Measurements from ENCODE around the gene BIRC5.

The BIRC5 gene

DNA sequence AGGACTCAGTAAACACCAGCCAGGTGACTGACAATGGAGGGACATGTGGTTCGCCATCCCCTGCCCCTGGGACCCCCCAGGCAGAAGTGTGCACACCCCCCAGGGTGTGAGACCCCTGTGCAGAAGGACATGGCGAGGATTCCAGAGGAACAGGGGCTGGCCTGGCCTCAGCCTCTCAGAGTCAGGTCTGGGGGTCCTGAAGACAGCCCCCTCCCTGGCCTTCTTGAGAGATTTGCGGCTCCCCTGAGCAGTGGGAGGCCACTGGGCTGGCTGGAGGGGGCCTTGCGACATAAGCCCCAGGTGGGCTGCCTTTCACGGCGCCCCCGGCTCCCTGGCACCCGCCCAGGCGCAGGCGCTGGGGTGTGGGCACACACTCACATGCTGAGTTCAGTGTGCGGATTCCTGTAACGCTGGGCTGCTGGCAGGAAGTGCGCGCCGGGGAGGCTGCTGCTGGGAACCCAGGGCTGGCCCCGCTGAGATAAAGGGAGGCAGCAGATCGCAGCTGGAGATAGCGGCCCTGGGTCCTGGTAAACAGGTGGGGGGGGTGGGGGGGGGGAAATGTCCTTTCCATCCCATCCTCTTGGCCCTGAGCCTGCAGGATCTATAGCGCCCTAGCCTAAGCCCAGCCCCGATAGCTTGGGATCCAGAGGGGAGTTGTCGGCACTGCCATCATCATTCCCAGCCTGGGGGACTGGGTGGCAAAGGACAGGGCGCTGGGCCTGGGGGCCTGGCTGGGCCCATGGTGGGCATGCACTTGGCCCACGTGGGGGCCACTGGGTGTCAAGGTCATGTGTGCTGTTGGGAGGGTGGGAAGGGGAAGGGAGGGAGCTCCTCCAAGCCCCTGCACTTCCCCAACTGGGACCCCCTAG, 44.5 kb downstream of the BIRC5 start:
- DNase-seq: no peak

DNA sequence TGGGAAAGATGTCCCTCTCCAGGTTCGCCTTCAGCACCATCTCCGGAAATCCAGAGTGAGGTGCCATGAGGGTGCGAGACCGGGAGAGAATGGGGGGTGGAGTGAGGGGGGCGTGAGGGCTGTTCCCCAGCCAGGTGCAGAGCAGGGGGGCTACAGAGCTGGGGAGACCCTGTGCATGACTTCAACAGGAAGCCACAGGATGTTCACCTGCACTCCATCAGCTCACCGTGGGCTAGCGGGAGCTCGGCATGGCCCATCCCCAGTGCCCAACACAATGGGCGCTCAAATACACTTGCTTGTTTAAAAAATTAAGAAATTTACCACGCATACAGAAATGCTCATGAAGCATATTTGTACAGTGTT, 45.1 kb downstream of the BIRC5 start:
- DNase-seq: no peak

DNA sequence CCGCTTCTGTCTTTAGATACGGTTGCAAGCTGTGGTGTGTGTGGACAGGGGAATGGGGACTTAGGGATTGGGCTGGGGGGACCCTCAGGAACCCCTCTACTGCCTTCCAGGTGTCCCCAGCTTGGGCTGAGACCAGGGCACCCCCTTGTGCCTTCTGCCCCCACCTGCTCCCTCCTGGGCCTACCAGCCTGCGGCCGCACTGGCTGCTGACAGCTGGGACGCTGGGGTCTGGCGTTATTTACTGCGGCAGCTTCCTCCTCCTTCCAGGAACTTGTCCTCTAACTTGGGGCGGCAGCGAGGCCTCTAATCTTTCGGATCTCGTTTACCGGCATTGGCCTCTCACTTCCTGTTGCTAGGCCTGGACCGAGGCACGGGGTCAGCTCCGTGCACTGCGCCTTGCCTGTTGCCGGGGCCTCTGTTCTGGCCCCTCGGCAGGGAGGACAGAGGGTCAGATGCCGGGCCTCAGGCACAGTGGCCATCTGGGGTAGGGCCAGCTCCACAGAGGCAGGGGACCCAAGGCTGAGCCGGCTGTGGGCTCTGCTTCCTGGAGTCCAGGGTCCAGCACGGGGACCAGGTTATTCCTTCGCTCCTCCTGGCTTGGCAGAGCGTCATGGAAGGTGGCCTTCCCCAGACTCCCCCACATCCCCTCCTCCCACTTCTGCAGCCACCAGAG, 49.1 kb downstream of the BIRC5 start:
- DNase-seq: no peak

DNA sequence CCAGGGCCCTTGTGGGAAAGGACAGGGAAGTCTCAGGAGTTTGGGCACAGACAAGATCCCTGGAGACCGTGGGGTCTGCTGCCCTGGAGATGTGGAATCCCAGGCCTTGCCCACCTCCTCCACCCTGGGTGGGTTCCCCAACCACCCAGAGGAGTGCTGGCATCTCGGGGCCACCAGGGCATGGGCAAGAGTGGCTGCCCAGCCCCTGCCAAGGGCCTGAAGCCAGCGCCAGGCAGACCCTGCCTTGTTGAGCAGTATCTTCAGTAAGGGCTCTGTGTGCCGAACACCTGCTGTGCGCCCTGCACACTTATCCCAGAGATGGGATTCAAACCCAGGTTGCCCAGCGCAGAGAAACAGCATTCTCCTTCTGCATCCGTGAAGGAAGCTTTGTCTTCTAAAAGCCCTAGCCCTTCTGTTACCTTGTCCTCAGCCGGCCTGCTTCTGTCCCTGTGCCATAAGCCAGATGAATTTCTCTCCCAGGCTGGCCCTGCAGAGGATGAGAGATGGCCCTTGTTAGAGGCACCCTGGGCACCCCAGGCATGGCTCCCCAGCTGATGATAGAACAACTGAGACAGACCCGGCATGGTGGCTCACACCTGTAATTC, 49.8 kb downstream of the BIRC5 start:
- no peak for DNase-seq

DNA sequence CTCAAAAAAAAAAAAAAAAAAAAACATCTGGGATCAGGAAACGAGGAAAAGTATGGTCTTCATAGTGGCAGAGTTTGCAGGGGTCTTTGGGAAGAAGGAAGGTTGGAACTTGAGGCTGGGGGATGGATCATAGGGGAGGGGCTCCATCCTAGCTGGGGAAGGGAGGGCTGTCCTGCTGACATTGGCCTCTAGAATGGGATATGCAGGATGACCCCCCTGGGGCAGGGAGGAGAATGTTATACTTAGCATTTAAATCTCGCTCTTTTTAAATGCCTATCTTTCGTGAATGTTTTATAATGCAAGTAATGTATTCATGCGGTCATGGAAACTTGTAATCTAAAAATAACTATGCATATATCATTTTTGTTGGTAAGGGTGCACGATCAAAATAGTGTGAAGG, 50.5 kb downstream of the BIRC5 start:
- no peak for DNase-seq

DNA sequence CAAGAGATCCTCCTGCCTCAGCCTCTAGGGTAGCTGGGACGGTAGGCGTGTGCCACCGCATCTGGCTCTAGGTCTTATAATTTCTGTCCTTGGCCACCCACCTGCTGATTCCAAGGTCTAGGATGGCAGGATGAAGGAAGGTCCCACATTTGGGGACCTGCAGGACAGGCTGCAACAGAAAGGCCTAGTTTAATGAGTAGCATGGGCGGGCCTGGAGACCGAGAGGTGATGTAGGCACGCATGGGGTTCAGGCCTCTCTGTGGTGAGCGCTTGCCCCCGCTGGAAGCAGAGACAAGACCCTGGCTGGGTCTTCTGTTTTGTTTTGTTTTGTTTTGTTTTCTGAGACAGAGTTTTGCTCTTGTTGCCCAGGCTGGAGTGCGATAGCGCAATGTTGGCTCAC, 51.1 kb downstream of the BIRC5 start:
- no peak for DNase-seq

DNA sequence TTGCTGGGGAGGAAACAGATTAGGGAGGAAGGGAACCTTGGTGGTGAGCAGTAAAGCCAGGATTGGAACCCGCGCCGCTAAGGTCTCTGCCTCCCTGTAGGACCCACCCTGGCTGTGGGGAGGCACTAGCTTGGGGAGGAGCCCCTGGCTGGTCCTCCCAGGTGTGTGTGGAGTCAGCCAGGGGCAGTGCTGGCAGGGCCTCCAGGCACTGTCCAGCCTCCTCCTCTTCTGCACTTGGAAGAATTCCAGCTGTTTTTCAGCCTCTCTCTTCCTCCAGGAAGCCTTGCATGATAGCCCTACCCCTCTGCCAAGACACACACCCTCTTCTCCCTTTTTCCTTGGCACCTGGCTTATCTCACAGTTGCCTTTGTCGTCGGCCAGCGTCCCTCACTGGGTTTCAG, 52.2 kb downstream of the BIRC5 start:
- no peak for DNase-seq

DNA sequence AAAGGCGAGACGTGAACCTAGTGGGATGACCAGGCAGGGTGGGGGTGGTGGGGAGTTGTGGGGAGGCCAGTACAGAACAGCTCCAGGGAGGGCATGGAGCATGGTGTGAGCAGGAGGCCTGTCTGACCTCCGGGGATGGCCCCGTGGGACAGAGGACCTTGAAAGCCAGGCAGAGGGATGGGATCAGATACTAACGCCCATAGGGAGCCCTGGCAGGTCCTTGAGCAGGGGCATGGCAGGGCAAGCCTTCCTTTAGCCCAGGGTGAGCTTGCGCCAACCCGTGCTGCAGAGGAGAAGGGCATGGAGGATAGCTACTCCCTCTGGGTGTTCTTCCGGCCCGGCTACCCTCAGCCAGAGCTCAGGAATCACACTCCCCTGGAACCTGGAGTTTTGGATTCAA, 52.7 kb downstream of the BIRC5 start:
- no peak for DNase-seq

DNA sequence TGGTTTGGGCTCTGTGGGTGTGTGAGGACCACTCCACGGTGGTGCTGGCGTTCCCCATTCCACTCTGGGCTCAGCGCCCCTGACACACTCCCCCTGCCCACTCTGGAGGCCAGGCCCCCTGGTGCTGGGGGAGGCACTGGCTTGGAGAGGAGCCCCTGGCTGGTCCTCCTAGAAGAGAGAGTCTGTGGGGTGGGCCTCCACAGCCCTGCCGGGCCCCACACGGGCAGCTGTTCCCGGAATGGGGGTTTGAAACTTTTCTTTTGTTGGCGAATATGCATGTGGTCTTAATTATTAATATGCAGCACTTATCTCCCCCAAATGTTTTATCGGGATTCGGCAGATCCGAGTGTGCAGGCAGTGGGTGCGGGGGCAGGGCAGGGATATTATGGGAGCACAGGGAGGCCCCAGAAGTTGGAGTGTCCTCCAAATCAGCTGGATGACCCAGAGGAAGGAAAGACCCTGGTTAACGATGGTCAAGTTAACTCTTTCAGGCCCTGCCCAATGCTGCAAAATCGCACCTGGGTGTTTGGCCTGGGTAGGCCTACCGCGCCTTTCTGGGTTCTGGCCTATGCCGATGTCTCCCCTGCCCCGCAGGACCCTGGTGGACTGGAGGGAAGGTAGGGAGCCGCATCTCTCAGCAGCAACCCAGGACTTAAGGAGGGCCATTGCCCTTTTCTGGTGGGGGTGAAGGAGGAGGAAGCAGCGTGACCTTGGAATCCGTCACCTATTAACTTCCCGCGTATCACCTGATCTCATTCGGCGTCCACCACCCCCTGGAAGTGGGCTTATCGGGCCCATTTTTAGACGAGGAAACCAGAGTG, 53.4 kb downstream of the BIRC5 start:
- no peak for DNase-seq

DNA sequence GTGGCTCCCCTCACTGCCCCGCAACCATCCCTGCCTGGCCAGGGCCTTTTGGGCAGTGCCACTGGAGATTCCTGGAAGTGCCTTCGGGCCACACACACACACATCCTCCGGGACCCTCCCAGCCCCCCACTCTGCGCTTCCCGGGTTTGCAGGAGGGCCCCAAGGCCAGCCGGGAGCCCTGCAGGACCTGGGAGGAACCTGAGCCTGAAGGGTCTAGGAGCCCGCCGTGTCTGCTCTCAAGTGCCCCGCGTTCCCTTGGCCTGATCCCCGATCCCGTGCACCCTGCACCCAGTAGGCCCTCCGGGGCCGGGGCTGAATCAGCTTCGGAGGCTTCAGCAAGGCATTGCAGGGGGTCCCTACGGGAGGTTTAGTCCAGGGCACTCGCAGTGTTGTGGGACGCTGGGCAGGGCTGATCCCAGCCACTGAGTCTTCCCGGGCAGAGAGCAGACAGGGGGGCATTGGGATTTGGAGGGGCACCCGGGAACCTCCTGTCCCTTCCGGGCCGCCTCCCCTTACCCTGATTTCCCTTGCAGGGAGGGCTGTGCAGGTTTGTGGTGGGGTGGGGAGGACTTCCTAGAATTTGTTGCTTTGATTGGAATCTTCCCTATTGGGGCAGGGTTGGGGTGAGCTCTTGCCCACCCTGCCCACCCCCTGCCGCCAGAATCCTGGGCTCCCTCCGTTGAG, 54.3 kb downstream of the BIRC5 start:
- DNase-seq: no peak

DNA sequence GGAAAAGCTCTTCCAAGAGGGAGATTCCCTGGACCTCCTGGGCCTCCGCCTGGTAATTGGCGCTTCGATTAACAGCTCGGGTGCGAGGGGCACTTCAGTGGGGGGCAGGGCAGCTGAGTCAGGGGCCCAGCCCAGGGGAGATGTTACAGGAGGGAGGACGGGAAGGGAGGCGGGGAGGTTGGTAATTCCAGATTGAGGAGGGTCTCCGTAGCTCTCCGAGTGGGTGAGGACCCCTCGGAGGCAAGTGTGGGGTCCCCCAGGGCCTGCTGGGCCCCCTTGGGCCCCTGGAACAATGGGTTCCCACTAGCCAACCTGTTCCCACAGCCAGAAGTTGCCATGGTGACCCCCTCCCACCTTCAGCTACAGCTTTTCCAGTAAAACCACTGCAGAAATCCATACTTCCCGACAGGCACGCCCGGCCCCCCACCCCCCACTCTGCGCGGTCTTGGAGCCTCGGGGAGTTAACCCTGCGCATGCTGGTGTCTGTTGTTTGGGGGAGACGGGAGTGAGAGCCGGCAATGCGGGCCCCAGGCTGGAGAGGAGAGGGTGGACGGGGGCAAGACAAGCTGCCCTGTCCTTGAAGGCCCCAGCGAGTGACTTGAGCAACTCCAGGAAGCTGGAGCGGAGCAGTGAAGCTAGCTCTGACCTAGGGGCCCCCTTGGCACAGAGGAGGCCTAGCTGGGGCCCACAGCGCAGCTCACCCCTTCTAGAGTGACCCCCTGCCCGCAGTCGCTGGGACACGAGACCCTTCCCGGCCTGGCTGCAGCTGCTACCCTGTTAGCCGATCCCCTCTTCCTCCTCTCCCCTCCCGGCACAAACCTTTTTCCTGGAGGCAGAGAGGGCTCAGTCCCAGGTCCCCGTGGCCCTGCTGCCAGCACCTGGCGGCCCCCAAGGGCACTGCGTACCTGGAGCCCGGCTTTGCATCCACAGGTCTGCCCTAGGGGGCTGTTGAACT, 55.2 kb downstream of the BIRC5 start:
- DNase-seq: no peak

DNA sequence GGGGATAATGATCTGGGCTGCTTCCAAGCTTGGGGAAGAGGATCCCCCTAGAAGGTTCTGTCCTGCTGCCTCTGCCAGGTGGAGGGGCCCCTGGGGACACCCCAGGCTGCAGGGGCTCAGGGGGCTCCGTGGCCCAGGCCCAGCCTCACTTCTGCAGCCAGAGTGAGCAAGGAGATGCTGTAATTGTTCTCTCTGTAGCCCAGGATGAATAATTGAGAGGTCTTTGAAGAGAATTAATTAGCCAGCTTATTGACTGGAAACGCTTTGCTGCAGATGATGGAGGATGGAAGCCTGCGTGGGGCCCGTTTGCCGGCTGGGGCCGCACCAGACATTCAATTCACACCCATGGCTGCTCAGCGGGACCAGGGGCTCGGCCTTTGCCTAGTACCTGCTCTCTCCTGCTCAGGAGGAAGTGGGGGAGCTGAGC, 55.9 kb downstream of the BIRC5 start:
- no peak for DNase-seq

DNA sequence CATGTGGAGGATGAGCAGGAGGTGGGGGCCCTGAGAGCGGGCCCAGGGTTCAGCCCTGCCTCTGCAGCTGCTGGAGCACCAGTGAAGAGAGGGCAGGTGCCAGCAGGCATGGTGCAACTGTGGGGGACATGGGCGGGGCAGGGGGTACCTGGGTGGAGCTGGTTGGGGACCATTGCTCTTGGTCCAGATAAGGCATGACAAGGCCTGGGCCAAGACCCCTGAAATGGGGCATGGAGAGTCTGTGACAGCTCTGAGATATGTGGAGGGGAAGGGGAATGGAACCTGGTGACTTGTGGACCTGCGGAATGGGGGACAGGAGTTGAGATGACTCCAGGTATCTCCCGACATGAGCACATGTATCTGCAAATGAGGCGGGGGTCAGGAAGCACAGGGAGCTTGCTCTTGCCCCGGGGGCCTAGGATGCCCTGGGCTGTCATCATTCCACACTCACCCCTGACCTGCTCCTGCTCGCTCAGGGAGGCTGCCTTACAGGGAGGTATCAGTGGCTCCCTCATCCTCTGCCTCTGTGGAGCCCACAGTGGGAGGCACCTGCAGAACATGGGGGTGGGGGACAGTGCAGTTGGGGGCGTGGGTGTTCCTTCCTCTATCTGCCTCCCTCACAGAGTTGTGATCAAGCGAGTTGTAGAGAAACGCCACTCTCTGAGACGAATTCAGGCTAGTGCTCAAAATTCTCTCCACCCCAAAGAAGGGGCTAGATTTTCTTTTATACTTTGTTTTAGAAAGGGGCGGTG, 57.5 kb downstream of the BIRC5 start:
- DNase-seq: no peak

DNA sequence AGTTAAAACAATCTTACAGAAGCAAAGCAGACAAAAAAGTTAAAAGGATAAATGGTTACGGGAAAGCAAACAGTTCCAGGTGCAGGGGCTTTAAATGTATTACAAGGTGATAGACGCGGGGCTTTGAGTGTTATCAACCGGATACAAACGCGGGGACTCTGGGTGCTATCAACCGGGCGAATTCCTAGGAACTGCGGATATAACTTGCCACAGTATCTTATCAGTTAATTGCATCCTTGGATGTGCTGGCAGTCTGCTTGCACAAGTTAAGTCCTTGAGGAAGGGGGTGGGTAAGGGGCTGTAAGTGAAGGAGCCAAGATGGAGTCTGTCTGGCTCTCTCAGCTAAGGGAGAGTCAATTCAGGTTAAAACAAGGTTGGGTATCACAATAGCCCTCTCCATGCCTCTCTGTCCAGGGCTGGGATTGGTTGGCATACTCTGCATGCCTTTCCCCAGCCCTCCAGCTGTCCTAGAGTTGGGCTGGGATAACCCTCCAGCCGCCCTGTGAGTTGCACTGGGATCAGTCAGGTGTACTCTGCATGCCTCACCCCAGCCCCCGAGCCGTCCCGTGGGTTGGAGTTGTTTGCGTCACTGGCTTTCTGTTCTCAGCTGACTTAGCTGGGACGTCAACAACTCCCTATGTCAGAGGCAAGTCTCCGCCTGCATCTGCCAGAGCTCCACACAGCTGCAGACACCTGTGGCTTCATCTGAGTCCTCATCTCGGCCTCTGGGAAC, 58.3 kb downstream of the BIRC5 start:
- DNase-seq: no peak

DNA sequence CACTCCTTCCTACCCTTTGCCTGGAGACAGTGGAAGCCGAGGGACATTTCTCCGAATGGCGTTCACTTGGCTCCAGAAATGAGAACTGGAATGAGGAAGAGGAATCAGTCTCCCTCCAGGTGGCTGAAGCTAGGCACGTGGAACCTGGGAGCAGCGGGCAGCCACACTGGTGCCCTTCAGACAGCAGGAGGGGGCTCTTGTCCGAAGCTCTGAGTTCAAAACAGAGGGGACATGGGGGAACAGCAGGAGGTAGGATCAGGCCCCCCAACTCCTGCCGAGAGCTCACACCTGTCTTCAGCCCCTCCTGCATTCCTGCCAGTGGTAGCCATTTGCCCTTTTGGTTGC, 58.8 kb downstream of the BIRC5 start:
- DNase-seq: no peak

DNA sequence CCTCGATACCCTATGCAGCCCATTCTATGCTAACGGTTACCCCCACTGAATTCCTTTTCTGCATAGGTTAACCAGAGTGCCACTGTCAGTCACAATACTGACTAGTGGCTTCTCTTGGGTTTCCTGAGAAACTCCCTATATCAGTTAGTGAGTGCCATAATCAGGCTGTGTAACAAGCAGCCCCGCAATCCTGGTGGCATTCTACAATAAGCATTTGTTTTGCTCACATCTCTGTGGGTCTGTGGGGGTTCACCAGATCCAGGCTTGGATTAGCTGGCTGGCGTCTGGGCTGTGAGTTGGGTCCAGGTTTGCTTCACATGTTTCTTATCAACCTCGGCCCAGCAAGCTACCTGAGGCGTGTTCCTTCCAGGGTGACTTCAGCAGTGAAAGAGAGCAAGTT, 59.8 kb downstream of the BIRC5 start:
- DNase-seq: no peak

Measured in 8988T (cell line).